HG03469 (cell line): ENCODE results near the gene GRM1.
"Not testable (repeated sequence)": the region's sequence is repeated elsewhere in the genome, so short reads cannot be mapped to it uniquely, and the experiment has no call there.

ENCODE experiments used
- ATAC-seq: cut with Tn5 transposase; IDR thresholded peaks from one replicate; pipeline ENCODE4 v1.9.1; 2021; ENCODE audit warnings: mild to moderate bottlenecking, moderate library complexity, moderate number of reproducible peaks; ENCODE audit not compliant: unreplicated experiment

Gene GRM1

GRCh38 chr6:146267946-146268345 is 239.1 kb downstream of the GRM1 start:
- ATAC-seq, result no peak

- ATAC-seq, result no peak
Observed at GRCh38 chr6:146269482-146269881, 240.6 kb downstream of the GRM1 start.

DNA sequence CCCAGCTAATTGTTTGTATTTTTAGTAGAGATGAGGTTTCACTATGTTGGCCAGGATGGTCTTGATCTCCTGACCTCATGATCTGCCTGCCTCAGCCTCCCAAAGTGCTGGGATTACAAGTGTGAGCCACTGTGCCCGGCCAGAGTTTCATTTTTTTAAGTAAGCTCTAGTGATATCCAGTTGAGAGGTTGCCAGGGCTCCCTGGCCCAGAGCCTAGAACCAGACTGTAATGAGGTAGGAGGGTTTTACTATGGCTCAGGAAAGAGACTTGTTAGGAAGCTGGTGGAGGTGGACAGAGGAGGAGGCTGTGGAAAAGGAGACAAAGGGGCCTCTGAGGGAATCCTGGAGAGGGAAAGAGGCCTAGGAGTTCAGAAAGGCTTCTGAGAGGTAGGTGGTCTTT is 242.3 kb downstream of the GRM1 start:
- not testable (repeated sequence) for ATAC-seq

DNA sequence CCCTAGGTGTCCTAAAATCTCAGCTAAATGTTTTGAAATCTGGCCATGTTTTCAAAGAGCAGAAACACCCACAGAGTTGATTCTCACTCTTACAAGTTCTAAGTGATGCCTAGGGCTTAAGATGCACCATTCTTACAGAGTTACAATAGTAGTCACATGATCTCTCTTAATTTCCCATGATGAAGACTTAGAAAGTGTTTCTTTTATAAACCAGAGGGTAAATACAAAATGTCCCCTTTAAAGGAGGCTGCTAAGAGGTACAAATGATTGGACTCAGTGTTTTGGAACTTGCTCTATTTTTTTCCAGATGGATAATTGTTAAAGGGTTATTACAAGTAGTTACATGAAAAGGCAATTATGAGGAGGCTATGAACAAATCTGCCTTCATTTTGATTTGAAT is 244.6 kb downstream of the GRM1 start:
- ATAC-seq, result no peak

GRCh38 chr6:146277142-146277541 is 248.3 kb downstream of the GRM1 start:
- no peak for ATAC-seq

DNA sequence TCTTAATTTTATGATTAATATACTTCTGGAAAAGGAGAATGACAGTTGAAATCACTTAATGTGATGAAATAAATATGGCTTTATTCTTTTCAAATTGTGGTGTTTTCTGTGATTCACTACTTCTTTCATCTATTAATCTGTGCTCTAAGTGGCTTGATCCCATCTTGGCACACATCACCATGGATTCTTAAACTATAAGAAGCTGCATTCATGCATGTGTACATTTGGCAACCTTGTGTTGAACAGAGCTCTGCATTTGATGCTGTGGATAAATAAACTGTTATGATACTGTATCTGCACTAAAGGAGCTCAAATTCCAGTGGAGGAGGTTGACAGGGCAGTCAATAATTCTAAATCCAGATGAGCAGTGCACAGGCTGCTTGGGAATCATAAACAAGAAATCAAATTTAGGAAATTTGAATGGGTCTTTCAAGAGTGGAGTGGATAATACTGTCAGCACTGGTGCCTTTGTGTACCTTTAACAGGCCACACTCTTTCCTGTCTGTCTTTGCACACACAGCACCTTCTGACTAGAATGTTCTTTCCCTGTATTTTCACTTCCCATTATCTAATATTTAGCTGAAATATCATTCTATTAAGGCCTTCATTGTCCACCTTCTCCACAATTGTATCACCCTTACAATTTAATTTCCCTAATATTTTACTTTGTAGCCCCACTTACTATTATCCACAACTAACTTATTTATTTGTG is 252.9 kb downstream of the GRM1 start:
- peak; percentile 47 for ATAC-seq

DNA sequence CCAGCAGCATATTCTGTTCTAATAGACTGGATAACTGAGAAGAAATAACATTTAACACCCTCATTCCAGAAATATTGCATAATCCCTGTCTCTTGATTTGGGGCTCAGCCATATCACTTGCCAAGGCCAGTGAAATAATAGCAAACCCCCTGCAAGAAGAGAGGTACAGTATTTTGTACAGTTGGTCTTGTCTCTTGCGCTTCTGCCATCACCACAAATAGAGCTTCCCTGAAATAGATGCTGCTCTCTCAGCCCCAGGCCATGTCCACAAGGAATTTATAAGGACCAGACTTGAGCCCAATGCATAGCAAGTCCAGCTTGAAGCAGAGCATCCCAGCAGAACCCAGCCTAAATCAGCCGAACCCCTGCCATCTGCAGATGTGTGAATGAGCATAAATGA is 254.0 kb downstream of the GRM1 start:
- no peak for ATAC-seq

DNA sequence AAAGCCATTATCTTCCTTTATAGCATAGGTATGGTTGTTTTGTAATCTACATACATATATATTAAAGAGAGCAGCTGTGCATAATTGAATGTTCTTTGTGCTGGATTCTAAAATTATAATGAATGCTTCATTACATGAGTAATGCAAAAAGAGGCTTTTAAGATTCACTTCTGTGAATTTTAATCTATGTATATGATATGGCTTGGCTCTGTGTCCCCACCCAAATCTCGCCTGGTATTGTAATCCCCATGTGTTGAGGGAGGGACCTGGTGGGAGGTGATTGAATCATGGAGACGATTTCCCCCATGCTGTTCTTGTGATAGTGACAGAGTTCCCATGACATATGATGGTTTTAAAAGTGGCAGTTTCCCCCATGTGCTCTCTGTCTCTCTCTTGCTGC is 255.4 kb downstream of the GRM1 start:
- no peak for ATAC-seq

- ATAC-seq, result no peak
Observed at GRCh38 chr6:146286961-146287360, 258.1 kb downstream of the GRM1 start.

DNA sequence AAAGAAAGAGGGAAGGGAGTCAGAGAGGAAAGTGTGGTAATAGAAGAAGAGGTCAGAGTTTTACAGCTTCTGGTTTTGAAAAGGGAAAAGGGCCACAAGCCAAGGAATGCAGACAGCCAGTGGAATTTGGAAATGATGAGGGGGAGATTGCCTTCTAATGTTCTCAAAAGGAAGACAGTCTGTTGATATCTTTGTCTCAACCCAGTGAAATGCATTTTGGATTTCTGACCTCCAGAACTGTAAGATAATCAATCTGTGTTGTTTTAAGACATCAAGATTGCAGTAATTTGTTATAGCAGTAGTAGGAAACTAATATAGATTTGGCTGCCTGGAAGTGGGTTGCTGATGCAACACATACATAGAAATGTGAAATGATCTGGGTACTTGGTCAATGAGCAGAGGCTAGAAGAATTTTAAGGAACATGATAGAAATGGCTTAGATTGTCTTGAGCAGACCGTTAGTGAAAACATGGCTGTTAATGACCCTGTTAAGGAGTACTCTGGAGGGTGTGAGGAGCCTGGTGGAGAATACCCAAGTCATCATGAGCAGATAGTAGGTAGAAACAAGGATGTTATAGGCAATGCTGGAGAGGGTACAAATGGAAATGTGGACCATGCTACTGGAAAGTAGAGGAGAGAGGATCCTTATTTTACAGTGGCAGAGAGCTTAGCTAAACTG is 259.0 kb downstream of the GRM1 start:
- ATAC-seq, result no peak

- no peak for ATAC-seq
Observed at GRCh38 chr6:146289816-146290588, 261.1 kb downstream of the GRM1 start.

- no peak for ATAC-seq
Observed at GRCh38 chr6:146290589-146290901, 261.7 kb downstream of the GRM1 start.

DNA sequence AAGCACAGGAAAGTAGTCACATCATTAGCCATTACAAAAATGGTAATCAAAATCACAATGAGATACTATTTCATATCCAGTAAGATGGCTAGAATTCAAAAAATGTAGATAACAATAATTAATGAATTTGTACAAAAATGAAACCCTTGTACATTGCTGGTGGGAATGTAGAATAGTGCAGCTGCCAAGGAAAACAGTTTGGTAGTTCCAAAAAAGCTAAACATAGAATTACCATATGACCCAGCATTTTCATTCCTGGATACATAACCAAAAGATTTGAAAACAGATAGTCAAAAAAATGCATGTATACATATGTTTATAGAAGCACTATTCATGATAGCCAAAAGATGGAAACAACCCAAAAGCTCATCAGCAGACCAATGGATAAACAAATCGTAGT is 263.6 kb downstream of the GRM1 start:
- ATAC-seq, result no peak

- ATAC-seq, result no peak
Observed at GRCh38 chr6:146295695-146296094, 266.8 kb downstream of the GRM1 start.

GRCh38 chr6:146297815-146298214 is 269.0 kb downstream of the GRM1 start:
- ATAC-seq, result no peak

DNA sequence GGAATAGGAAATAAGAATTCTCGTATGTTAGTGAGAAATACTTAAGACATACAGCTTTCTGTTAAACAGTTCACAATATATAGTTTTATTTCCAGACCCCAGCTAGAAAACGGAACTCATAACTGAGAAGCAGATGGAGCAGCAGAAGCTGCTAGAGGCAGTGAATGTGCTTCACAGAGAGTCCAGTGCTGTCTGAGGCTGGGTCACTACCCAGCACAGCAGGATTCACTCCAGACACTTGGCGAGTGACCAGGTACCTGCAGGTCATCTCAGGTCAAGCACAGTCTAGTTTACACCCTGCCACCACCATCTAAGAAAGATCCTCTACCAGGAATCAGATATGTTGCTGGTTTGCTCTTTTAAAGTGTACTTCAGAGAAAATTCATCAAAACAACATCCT is 271.7 kb downstream of the GRM1 start:
- no peak for ATAC-seq

DNA sequence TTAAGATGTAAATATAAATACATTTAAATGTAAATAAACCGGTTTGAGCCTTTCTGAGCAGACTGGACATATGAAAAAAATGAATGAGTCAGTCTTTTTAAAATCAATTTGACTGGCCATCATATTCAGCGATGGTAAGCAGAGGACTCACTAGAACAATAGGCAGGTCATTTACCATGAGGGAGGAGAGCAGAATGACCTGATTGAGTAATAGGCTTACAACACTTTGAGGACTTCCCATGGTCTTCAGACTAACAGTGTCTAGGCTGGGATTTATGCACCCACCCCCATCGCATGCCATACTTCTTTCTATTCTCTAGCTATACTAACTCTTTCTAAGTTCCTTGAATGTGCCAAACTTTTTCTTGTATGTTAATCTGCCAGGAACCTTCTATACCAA is 272.9 kb downstream of the GRM1 start:
- ATAC-seq, result no peak

DNA sequence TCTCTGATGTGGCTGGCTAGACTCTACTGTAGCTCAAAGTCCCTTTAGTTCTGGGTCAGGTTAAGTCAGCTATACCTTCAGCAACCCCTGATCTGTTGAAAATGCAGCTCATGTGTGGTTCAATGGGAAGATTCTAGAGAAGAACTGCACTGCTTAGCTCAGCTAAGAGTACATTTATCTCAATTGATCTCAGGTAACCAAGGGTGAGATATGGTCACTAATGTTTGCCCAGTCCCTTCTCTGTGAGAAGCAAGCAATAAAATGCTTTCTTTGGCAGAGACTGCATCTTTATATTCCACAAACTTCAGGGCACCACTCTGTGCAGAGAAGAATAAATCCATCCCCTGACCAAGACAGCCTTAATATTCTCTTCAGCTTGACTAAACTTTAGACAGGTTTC is 274.1 kb downstream of the GRM1 start:
- no peak for ATAC-seq

DNA sequence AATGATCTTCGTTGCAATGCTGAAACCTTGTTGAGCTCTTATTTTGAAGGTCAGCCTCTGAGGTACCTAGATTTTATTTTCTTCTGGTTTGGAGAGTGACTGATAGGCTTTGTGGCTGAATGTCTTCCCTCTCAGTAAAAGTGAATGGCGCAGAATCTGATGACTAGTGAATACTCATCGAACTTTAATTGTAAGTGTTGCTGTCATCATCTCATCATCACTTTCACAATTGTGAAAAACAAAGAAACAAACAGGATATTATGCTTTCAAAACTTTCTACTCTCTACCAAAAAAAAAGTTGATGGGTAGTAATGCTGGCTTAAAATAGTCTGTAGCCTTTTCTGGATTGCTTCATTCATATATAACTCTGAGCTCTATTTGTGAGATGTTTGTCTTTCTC is 275.3 kb downstream of the GRM1 start:
- ATAC-seq, result no peak

- no peak for ATAC-seq
Observed at GRCh38 chr6:146305092-146305491, 276.2 kb downstream of the GRM1 start.

DNA sequence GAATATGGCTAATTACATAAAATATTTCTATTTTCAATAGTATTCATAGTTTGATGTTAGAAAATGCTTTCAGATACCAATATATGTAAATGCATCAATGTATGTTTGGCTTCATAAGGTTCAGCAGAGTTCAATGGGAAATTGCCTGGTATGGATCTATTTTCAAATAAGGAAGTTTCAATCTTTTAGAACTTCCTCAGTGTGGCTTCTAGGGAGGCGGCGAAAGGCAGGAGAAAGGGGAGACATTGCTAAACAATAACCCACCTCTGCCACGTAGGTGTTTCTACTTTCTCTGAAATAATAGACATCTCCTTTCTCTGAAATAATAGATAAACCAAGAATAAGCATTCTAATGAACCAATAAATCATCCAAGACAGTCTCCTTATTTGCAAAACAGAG is 277.1 kb downstream of the GRM1 start:
- no peak for ATAC-seq

- ATAC-seq, result no peak
Observed at GRCh38 chr6:146310628-146311027, 281.8 kb downstream of the GRM1 start.
